ENCODE data around the gene NAP1L5.

GRCh38 chr4:88743696-88744095, 46.1 kb upstream of the NAP1L5 start:
- TF ChIP-seq FOXK2 (IDR thresholded peaks at IDR 0.05) (no peak), FOXM1 (IDR thresholded peaks at IDR 0.05; ENCODE audit: borderline replicate concordance) (no peak), SUZ12 (IDR thresholded peaks at IDR 0.05) (no peak), FOXA1 (IDR thresholded peaks at IDR 0.05) (no peak), LEF1 (IDR thresholded peaks at IDR 0.05; ENCODE audit: borderline replicate concordance) (no peak), HDGF (IDR thresholded peaks at IDR 0.05; ENCODE audit: borderline replicate concordance) (no peak)

Measured in HEK293T (cell line).